Limb (tissue), 2 donors: ENCODE results near the gene PPFIA2.
A peak's percentile ranks its signal among the peaks of the same experiment; 100 is the strongest.
"Not testable (repeated sequence)": the region's sequence is repeated elsewhere in the genome, so short reads cannot be mapped to it uniquely, and the experiment has no call there.

Experiments used
- DNase-seq, 2 donors: peaks; one replicate each; pipeline ENCODE4 v3.0.0-alpha.2; 2016; ENCODE audit errors: extremely low spot score in 2 of 2

The PPFIA2 gene

GRCh38 chr12:81211306-81211705 lies 547.8 kb downstream of the PPFIA2 start:
- no peak for DNase-seq

- not testable (repeated sequence) for DNase-seq
Observed at GRCh38 chr12:81209772-81210225, 549.4 kb downstream of the PPFIA2 start.

- no peak for DNase-seq
Observed at GRCh38 chr12:81209012-81209411, 550.1 kb downstream of the PPFIA2 start.

GRCh38 chr12:81208187-81208911 lies 550.8 kb downstream of the PPFIA2 start:
- peak in 1 of 2 donors; percentile 38 for DNase-seq
